Stomach (tissue), 4 donors: ENCODE results near the gene PMM2.

Experiments
- POLR2A ChIP-seq, 4 donors: fragments of 450-650 bp; IDR thresholded peaks; one replicate each; pipeline ENCODE4 v1.6.1; 2016; ENCODE audit warnings: antibody characterized with exemption in 4 of 4, control low read depth in 2 of 4, mild to moderate bottlenecking in 1 of 4, moderate library complexity in 1 of 4
- TF ChIP-seq, protein P1 (sequence below), 7 experiments: fragments of 450-650 bp in 4 of 7; fragments of 200-600 bp in 3 of 7; sonication (generic) in 3 of 7; IDR thresholded peaks; one replicate each; pipeline ENCODE4 v1.5.1; 2016 to 2019; ENCODE audit warnings: antibody characterized with exemption in 7 of 7, control low read depth in 2 of 7, mild to moderate bottlenecking in 1 of 7

GRCh38 chr16:8816967-8817655, 19.5 kb downstream of the PMM2 start:
- no peak for TF ChIP-seq POLR2A (IDR thresholded peaks at IDR 0.05)
- TF ChIP-seq, protein P1, sequence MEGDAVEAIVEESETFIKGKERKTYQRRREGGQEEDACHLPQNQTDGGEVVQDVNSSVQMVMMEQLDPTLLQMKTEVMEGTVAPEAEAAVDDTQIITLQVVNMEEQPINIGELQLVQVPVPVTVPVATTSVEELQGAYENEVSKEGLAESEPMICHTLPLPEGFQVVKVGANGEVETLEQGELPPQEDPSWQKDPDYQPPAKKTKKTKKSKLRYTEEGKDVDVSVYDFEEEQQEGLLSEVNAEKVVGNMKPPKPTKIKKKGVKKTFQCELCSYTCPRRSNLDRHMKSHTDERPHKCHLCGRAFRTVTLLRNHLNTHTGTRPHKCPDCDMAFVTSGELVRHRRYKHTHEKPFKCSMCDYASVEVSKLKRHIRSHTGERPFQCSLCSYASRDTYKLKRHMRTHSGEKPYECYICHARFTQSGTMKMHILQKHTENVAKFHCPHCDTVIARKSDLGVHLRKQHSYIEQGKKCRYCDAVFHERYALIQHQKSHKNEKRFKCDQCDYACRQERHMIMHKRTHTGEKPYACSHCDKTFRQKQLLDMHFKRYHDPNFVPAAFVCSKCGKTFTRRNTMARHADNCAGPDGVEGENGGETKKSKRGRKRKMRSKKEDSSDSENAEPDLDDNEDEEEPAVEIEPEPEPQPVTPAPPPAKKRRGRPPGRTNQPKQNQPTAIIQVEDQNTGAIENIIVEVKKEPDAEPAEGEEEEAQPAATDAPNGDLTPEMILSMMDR (IDR thresholded peaks at IDR 0.05) = no peak
